ENCODE data around the gene ATP1A4. TPM values are rescaled to one million over a fixed set of nuclear protein-coding genes. Genes with fewer than 3 reads are reported as not detected.

Gene ATP1A4
- total and polyA plus RNA-seq, 9 of the 15 experiments (the other 6 are each of a cell fraction or from before 2014, with no cell fraction given), result 0.07 TPM; not detected in 8

DNA sequence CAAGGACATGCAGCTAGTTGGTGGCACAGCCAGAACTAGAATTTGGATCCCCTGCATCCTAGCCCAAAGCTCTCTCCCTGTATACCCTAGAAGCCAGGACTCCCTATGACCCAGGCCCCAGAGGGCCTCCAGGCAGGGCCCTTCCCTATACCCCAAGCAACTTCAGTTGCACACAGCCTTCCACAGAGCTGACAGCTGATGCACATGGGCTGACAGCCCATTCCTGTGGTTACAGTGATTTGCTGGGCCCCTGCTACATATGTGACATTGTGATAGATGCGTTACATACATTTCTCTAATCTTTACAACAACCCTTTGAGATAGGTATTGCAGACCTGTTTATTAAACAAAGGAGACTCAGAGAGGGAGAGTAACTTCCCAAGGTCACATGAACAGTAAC is 30.0 kb upstream of the ATP1A4 start (continued):
- TF ChIP-seq ZNF253 (CRISPR knock-in tag; conservative IDR thresholded peaks at IDR 0.05), result no peak
- TF ChIP-seq, protein P1, sequence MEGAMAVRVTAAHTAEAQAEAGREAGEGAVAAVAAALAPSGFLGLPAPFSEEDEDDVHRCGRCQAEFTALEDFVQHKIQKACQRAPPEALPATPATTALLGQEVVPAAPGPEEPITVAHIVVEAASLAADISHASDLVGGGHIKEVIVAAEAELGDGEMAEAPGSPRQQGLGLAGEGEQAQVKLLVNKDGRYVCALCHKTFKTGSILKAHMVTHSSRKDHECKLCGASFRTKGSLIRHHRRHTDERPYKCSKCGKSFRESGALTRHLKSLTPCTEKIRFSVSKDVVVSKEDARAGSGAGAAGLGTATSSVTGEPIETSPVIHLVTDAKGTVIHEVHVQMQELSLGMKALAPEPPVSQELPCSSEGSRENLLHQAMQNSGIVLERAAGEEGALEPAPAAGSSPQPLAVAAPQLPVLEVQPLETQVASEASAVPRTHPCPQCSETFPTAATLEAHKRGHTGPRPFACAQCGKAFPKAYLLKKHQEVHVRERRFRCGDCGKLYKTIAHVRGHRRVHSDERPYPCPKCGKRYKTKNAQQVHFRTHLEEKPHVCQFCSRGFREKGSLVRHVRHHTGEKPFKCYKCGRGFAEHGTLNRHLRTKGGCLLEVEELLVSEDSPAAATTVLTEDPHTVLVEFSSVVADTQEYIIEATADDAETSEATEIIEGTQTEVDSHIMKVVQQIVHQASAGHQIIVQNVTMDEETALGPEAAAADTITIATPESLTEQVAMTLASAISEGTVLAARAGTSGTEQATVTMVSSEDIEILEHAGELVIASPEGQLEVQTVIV (CRISPR knock-in tag; IDR thresholded peaks at IDR 0.05; ENCODE audit: borderline replicate concordance), result no peak
- TF ChIP-seq, protein P2, sequence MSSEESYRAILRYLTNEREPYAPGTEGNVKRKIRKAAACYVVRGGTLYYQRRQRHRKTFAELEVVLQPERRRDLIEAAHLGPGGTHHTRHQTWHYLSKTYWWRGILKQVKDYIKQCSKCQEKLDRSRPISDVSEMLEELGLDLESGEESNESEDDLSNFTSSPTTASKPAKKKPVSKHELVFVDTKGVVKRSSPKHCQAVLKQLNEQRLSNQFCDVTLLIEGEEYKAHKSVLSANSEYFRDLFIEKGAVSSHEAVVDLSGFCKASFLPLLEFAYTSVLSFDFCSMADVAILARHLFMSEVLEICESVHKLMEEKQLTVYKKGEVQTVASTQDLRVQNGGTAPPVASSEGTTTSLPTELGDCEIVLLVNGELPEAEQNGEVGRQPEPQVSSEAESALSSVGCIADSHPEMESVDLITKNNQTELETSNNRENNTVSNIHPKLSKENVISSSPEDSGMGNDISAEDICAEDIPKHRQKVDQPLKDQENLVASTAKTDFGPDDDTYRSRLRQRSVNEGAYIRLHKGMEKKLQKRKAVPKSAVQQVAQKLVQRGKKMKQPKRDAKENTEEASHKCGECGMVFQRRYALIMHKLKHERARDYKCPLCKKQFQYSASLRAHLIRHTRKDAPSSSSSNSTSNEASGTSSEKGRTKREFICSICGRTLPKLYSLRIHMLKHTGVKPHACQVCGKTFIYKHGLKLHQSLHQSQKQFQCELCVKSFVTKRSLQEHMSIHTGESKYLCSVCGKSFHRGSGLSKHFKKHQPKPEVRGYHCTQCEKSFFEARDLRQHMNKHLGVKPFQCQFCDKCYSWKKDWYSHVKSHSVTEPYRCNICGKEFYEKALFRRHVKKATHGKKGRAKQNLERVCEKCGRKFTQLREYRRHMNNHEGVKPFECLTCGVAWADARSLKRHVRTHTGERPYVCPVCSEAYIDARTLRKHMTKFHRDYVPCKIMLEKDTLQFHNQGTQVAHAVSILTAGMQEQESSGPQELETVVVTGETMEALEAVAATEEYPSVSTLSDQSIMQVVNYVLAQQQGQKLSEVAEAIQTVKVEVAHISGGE (CRISPR knock-in tag; IDR thresholded peaks at IDR 0.05), result no peak
- TF ChIP-seq HMG20B (CRISPR knock-in tag; IDR thresholded peaks at IDR 0.05), result no peak

Measured in K562 (cell line).